Measurements from ENCODE around the gene NDRG4. TPM values are rescaled to one million over a fixed set of nuclear protein-coding genes. Genes with fewer than 3 reads are reported as not detected.

Gene NDRG4
- total and polyA plus RNA-seq, 2 of the 13 experiments (the other 11 are each of a cell fraction or from before 2014, with no cell fraction given) = 1.7 to 2.7 TPM

GRCh38 chr16:58487566-58488351 is 12.2 kb upstream of the NDRG4 start (continued):
- TF ChIP-seq, protein P1, sequence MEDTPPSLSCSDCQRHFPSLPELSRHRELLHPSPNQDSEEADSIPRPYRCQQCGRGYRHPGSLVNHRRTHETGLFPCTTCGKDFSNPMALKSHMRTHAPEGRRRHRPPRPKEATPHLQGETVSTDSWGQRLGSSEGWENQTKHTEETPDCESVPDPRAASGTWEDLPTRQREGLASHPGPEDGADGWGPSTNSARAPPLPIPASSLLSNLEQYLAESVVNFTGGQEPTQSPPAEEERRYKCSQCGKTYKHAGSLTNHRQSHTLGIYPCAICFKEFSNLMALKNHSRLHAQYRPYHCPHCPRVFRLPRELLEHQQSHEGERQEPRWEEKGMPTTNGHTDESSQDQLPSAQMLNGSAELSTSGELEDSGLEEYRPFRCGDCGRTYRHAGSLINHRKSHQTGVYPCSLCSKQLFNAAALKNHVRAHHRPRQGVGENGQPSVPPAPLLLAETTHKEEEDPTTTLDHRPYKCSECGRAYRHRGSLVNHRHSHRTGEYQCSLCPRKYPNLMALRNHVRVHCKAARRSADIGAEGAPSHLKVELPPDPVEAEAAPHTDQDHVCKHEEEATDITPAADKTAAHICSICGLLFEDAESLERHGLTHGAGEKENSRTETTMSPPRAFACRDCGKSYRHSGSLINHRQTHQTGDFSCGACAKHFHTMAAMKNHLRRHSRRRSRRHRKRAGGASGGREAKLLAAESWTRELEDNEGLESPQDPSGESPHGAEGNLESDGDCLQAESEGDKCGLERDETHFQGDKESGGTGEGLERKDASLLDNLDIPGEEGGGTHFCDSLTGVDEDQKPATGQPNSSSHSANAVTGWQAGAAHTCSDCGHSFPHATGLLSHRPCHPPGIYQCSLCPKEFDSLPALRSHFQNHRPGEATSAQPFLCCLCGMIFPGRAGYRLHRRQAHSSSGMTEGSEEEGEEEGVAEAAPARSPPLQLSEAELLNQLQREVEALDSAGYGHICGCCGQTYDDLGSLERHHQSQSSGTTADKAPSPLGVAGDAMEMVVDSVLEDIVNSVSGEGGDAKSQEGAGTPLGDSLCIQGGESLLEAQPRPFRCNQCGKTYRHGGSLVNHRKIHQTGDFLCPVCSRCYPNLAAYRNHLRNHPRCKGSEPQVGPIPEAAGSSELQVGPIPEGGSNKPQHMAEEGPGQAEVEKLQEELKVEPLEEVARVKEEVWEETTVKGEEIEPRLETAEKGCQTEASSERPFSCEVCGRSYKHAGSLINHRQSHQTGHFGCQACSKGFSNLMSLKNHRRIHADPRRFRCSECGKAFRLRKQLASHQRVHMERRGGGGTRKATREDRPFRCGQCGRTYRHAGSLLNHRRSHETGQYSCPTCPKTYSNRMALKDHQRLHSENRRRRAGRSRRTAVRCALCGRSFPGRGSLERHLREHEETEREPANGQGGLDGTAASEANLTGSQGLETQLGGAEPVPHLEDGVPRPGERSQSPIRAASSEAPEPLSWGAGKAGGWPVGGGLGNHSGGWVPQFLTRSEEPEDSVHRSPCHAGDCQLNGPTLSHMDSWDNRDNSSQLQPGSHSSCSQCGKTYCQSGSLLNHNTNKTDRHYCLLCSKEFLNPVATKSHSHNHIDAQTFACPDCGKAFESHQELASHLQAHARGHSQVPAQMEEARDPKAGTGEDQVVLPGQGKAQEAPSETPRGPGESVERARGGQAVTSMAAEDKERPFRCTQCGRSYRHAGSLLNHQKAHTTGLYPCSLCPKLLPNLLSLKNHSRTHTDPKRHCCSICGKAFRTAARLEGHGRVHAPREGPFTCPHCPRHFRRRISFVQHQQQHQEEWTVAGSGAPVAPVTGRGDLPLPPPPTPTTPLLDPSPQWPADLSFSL (CRISPR knock-in tag; IDR thresholded peaks at IDR 0.05) = no peak
- TF ChIP-seq ELF3 (CRISPR knock-in tag; IDR thresholded peaks at IDR 0.05) (peak; percentile 18; the same call in 1 of the 2 replicates), ZNF556 (CRISPR knock-in tag; IDR thresholded peaks at IDR 0.05; ENCODE audit: borderline replicate concordance) (0 out of 2 replicates have a peak, but pooled peaks have one; percentile 47), ZNF678 (CRISPR knock-in tag; IDR thresholded peaks at IDR 0.05) (no peak), REPIN1 (CRISPR knock-in tag; IDR thresholded peaks at IDR 0.05; ENCODE audit: borderline replicate concordance, low read depth) (peak; percentile 83; the same call in 1 of the 2 replicates), ZNF207 (IDR thresholded peaks at IDR 0.05; ENCODE audit: borderline replicate concordance) (no peak), ZNF777 (CRISPR knock-in tag; IDR thresholded peaks at IDR 0.05) (peak; percentile 36; the same call in 1 of the 2 replicates), ZNF850 (CRISPR knock-in tag; conservative IDR thresholded peaks at IDR 0.05) (no peak), SP4 (CRISPR knock-in tag; IDR thresholded peaks at IDR 0.05) (peak; percentile 26; the same call in 1 of the 2 replicates), SRY (CRISPR knock-in tag; IDR thresholded peaks at IDR 0.05) (0 out of 2 replicates have a peak, but pooled peaks have one; percentile 40), ZNF670 (CRISPR knock-in tag; IDR thresholded peaks at IDR 0.05; ENCODE audit: borderline replicate concordance) (no peak), JARID2 (CRISPR knock-in tag; IDR thresholded peaks at IDR 0.05; ENCODE audit: insufficient replicate concordance) (peak; percentile 87), ZNF292 (CRISPR knock-in tag; IDR thresholded peaks at IDR 0.05; ENCODE audit: borderline replicate concordance, low read depth) (0 out of 2 replicates have a peak, but pooled peaks have one; percentile 15), ZNF773 (CRISPR knock-in tag; IDR thresholded peaks at IDR 0.05; ENCODE audit: borderline replicate concordance) (no peak)
